Peyer's patch (tissue), 4 donors: ENCODE measurements around the gene CYBA. TPM values are rescaled to one million over a fixed set of nuclear protein-coding genes. Genes with fewer than 3 reads are reported as not detected.

Source experiments
- DNase-seq, 3 donors: peaks; one replicate each; pipeline ENCODE4 v3.0.0-alpha.2; 2017 to 2019
- H3K27ac ChIP-seq, 4 donors: fragments of 200-600 bp; sonication (generic); one replicate each; pipeline ENCODE4 v1.5.1; 2016 to 2019
- H3K27me3 ChIP-seq, 2 donors: fragments of 200-600 bp; sonication (generic); one replicate each; pipeline ENCODE4 v1.5.1; 2019
- H3K36me3 ChIP-seq, 3 donors: fragments of 200-600 bp; sonication (generic); one replicate each; pipeline ENCODE4 v1.5.1; 2016 to 2019
- H3K4me1 ChIP-seq, 4 donors: fragments of 200-600 bp; sonication (generic); one replicate each; pipeline ENCODE4 v1.5.1; 2016 to 2019
- H3K4me3 ChIP-seq, 4 donors: fragments of 200-600 bp; sonication (generic); 1 replicate in 3 of 4; 2 replicates in 1 of 4; pipeline ENCODE4 v1.5.1; 2016 to 2019; ENCODE audit warnings: mild to moderate bottlenecking in 1 of 4
- H3K9me3 ChIP-seq, 4 donors: fragments of 200-600 bp; sonication (generic); one replicate each; pipeline ENCODE4 v1.5.1; 2016 to 2019; ENCODE audit warnings: mild to moderate bottlenecking in 1 of 4
- CTCF ChIP-seq, 6 experiments: fragments of 450-650 bp in 4 of 6; fragments of 200-600 bp in 2 of 6; sonication (generic) in 1 of 6; IDR thresholded peaks; one replicate each; pipeline ENCODE4 v1.5.1; 2017 to 2019; ENCODE audit warnings: antibody characterized with exemption in 6 of 6, mild to moderate bottlenecking in 3 of 6, moderate library complexity in 1 of 6
- POLR2A ChIP-seq, 2 donors: fragments of 450-650 bp; IDR thresholded peaks; one replicate each; pipeline ENCODE4 v1.5.1; 2017; ENCODE audit warnings: antibody characterized with exemption in 2 of 2, mild to moderate bottlenecking in 2 of 2, moderate library complexity in 2 of 2
- total RNA-seq, 4 donors: library from RNA; depleted of rRNA; stranded (reverse); fragments of >200 nt; gene quantifications; one replicate each; pipeline ENCODE4 v1.1.0, GENCODE V29; 2016

CYBA gene
- total RNA-seq, 4 donors from 2014 or later, result 131 to 162 (median 141) TPM

GRCh38 chr16:88665148-88665547 lies 14.3 kb upstream of the CYBA start:
- no peak for DNase-seq
- TF ChIP-seq CTCF (IDR thresholded peaks at IDR 0.05), result no peak
- TF ChIP-seq POLR2A (IDR thresholded peaks at IDR 0.05), result no peak
- Histone ChIP-seq H3K27ac (no peak overlapping the region), H3K9me3 (no peaks in the 10 kb centered on the region), H3K4me1 (peaks cover 0 to 27% (median 2%) of the 10 kb centered on the region in 4 donors), H3K27me3 (no peaks in the 10 kb centered on the region), H3K4me3 (no peak overlapping the region), H3K36me3 (no peaks in the 10 kb centered on the region)

GRCh38 chr16:88662843-88663606 lies 12.2 kb upstream of the CYBA start, which contains the start of gene MVD:
MVD (minus strand) TSS chr16:88663091; CDS start chr16:88663080, 11 bp downstream.
- H3K27me3 ChIP-seq, result no peaks in the 10 kb centered on the region
- peaks cover 0 to under 1% (median 0%) of the 10 kb centered on the region in 3 donors for H3K36me3 ChIP-seq
- peak within 1 kb of the TSS; percentile 75 to 98 (median 92) for H3K4me3 ChIP-seq
- peak; percentile 96 to 98 (median 98) for DNase-seq
- H3K27ac ChIP-seq, result peak within 1 kb of the TSS; percentile 84 to 96 (median 94)
- TF ChIP-seq CTCF (IDR thresholded peaks at IDR 0.05) (peak in 1 of 6 experiments; percentile 2), POLR2A (IDR thresholded peaks at IDR 0.05) (peak; percentile 85 to 92)
- peaks cover 0 to 33% (median 2%) of the 10 kb centered on the region in 4 donors for H3K4me1 ChIP-seq
- no peaks in the 10 kb centered on the region for H3K9me3 ChIP-seq

GRCh38 chr16:88662222-88662842 lies 11.5 kb upstream of the CYBA start:
- H3K27me3 ChIP-seq, result no peaks in the 10 kb centered on the region
- TF ChIP-seq POLR2A (IDR thresholded peaks at IDR 0.05), result no peak
- no peak for TF ChIP-seq CTCF (IDR thresholded peaks at IDR 0.05)
- peak in 1 of 3 donors; percentile 52 for DNase-seq

GRCh38 chr16:88661468-88661867 lies 10.6 kb upstream of the CYBA start:
- H3K36me3 ChIP-seq, result peaks cover 0 to 16% (median 0%) of the 10 kb centered on the region in 3 donors
- H3K9me3 ChIP-seq, result no peaks in the 10 kb centered on the region
- no peaks in the 10 kb centered on the region for H3K27me3 ChIP-seq
- TF ChIP-seq POLR2A (IDR thresholded peaks at IDR 0.05) (no peak), CTCF (IDR thresholded peaks at IDR 0.05) (no peak)
- H3K4me3 ChIP-seq, result no peak overlapping the region
- no peak overlapping the region for H3K27ac ChIP-seq
- H3K4me1 ChIP-seq, result peaks cover 0 to 33% (median 2%) of the 10 kb centered on the region in 4 donors
- DNase-seq, result no peak

More at GRCh38 chr16:88662222-88662842, 11.5 kb upstream of the CYBA start:
- H3K4me3 ChIP-seq, result peak overlapping the region; percentile 75 to 98 (median 92)
- H3K4me1 ChIP-seq, result peaks cover 0 to 33% (median 2%) of the 10 kb centered on the region in 4 donors
- peaks cover 0 to 7% (median 0%) of the 10 kb centered on the region in 3 donors for H3K36me3 ChIP-seq
- H3K9me3 ChIP-seq, result no peaks in the 10 kb centered on the region
- H3K27ac ChIP-seq, result peak overlapping the region; percentile 84 to 96 (median 94)

GRCh38 chr16:88659160-88659559 lies 8.3 kb upstream of the CYBA start:
- Histone ChIP-seq H3K27ac (no peak overlapping the region), H3K4me3 (no peak overlapping the region), H3K36me3 (peaks cover 0 to 36% (median 0%) of the 10 kb centered on the region in 3 donors), H3K27me3 (no peaks in the 10 kb centered on the region), H3K4me1 (peaks cover 0 to 28% (median 2%) of the 10 kb centered on the region in 4 donors), H3K9me3 (no peaks in the 10 kb centered on the region)
- no peak for DNase-seq
- no peak for TF ChIP-seq POLR2A (IDR thresholded peaks at IDR 0.05)
- no peak for TF ChIP-seq CTCF (IDR thresholded peaks at IDR 0.05)
